Neural progenitor cell (in vitro differentiated cells): ENCODE data around the gene TIAM1.

Experiments used
- EZH2phosphoT487 ChIP-seq: fragments of 200-600 bp; sonication (generic); IDR thresholded peaks from 2 replicates; pipeline ENCODE4 v1.6.1; 2017; ENCODE audit warnings: antibody characterized with exemption
- TF ChIP-seq, protein P1 (sequence below): fragments of 200-600 bp; sonication (generic); IDR thresholded peaks from 2 replicates; pipeline ENCODE4 v1.5.1; 2017; ENCODE audit warnings: antibody characterized with exemption, mild to moderate bottlenecking

- TF ChIP-seq EZH2phosphoT487, result no peak
- TF ChIP-seq, protein P1, sequence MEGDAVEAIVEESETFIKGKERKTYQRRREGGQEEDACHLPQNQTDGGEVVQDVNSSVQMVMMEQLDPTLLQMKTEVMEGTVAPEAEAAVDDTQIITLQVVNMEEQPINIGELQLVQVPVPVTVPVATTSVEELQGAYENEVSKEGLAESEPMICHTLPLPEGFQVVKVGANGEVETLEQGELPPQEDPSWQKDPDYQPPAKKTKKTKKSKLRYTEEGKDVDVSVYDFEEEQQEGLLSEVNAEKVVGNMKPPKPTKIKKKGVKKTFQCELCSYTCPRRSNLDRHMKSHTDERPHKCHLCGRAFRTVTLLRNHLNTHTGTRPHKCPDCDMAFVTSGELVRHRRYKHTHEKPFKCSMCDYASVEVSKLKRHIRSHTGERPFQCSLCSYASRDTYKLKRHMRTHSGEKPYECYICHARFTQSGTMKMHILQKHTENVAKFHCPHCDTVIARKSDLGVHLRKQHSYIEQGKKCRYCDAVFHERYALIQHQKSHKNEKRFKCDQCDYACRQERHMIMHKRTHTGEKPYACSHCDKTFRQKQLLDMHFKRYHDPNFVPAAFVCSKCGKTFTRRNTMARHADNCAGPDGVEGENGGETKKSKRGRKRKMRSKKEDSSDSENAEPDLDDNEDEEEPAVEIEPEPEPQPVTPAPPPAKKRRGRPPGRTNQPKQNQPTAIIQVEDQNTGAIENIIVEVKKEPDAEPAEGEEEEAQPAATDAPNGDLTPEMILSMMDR, result no peak
Observed at GRCh38 chr21:31233711-31234110, 110.3 kb downstream of the TIAM1 start.
